Astrocyte (in vitro differentiated cells and primary cell): ENCODE results near the gene PPFIBP1. TPM values are rescaled to one million over a fixed set of nuclear protein-coding genes. Genes with fewer than 3 reads are reported as not detected.

Source experiments
- DNase-seq: peaks from one replicate; pipeline ENCODE4 v3.0.0-alpha.2; 2010; ENCODE audit warnings: low read depth
- FAIRE-seq: peaks from 2 replicates; lab custom pipeline; 2011; peaks lifted over from hg19 to GRCh38; lab: Jason Lieb, UNC
- H2AFZ ChIP-seq: 2 replicates; pipeline ENCODE4 v1.6.0; 2012; ENCODE audit warnings: low read depth, low read length, inconsistent platforms
- H3K27ac ChIP-seq: 2 replicates; pipeline ENCODE4 v1.5.1; 2011; ENCODE audit warnings: low read depth, low read length, inconsistent platforms
- H3K27me3 ChIP-seq: 2 replicates; pipeline ENCODE4 v1.6.0; 2011; ENCODE audit warnings: low read length, inconsistent platforms; ENCODE audit not compliant: insufficient read depth
- H3K36me3 ChIP-seq: 2 replicates; pipeline ENCODE4 v1.5.1; 2011; ENCODE audit warnings: low read length, inconsistent platforms; ENCODE audit not compliant: insufficient read depth
- H3K4me1 ChIP-seq: 2 replicates; pipeline ENCODE4 v1.5.1; 2011; ENCODE audit warnings: low read length, inconsistent platforms; ENCODE audit not compliant: insufficient read depth
- H3K4me2 ChIP-seq: 2 replicates; pipeline ENCODE4 v1.6.0; 2012; ENCODE audit warnings: low read length, inconsistent platforms
- H3K4me3 ChIP-seq: 2 replicates; pipeline ENCODE4 v1.5.1; 2011; ENCODE audit warnings: low read depth, mild to moderate bottlenecking, low read length, inconsistent platforms; ENCODE audit not compliant: insufficient read depth
- H3K79me2 ChIP-seq: 2 replicates; pipeline ENCODE4 v1.6.0; 2012; ENCODE audit warnings: mild to moderate bottlenecking, low read length, inconsistent platforms; ENCODE audit not compliant: insufficient read depth
- H3K9ac ChIP-seq: 2 replicates; pipeline ENCODE4 v1.6.0; 2012; ENCODE audit warnings: mild to moderate bottlenecking, low read length, inconsistent platforms
- H3K9me3 ChIP-seq: 2 replicates; pipeline ENCODE4 v1.5.1; 2012; ENCODE audit warnings: low read depth, mild to moderate bottlenecking, low read length, inconsistent platforms; ENCODE audit not compliant: insufficient read depth
- H4K20me1 ChIP-seq: 2 replicates; pipeline ENCODE4 v1.6.0; 2012; ENCODE audit warnings: low read length, inconsistent platforms; ENCODE audit not compliant: insufficient read depth
- H3K27ac Mint-ChIP-seq: one replicate; pipeline ENCODE4 v1.8.0; 2021; ENCODE audit warnings: mild to moderate bottlenecking, mixed read lengths; ENCODE audit not compliant: unreplicated experiment
- H3K27me3 Mint-ChIP-seq: one replicate; pipeline ENCODE4 v1.8.0; 2021; ENCODE audit warnings: low read depth, mixed read lengths; ENCODE audit not compliant: unreplicated experiment
- H3K36me3 Mint-ChIP-seq: one replicate; pipeline ENCODE4 v1.8.0; 2021; ENCODE audit warnings: low read depth, mixed read lengths; ENCODE audit not compliant: unreplicated experiment
- H3K4me1 Mint-ChIP-seq: one replicate; pipeline ENCODE4 v1.8.0; 2021; ENCODE audit warnings: low read depth, mixed read lengths; ENCODE audit not compliant: unreplicated experiment
- H3K4me3 Mint-ChIP-seq: one replicate; pipeline ENCODE4 v1.8.0; 2021; ENCODE audit warnings: mild to moderate bottlenecking, moderate library complexity, mixed read lengths; ENCODE audit not compliant: unreplicated experiment
- H3K9me3 Mint-ChIP-seq: one replicate; pipeline ENCODE4 v1.8.0; 2021; ENCODE audit warnings: mild to moderate bottlenecking, mixed read lengths; ENCODE audit not compliant: unreplicated experiment
- EZH2 ChIP-seq: IDR thresholded peaks from 2 replicates; pipeline ENCODE4 v1.6.1; 2012; ENCODE audit warnings: mild to moderate bottlenecking, low read length, inconsistent platforms; ENCODE audit not compliant: insufficient read depth
- total RNA-seq: library from RNA; stranded (reverse); gene quantifications from 2 replicates; pipeline ENCODE4 v1.2.1, GENCODE V29; 2021
- TF ChIP-seq, protein P1 (sequence below): IDR thresholded peaks from 2 replicates; pipeline ENCODE4 v1.5.1; 2011; ENCODE audit warnings: low read depth, mild to moderate bottlenecking, inconsistent platforms, low read length, moderate library complexity; ENCODE audit not compliant: insufficient read depth

Gene PPFIBP1
- total RNA-seq, 1 donor from 2014 or later = 147 TPM

DNA sequence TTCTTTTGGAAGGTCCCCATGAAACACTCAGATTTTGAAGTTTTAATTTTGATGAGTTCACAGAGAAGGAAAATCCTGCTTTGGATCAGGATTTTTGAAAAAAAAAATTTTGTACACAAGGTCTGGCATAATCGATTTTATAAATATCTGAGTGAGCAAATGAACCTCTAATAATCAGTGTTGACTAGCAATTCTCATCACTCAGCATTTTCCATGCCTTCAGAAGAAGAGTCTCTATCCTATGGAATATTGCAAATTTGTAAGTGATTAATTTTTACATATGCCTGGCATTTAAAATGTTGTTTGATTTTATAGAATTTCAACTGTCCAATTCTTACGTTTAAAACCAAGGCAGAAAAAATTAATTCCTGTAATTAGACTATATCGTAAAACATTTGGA lies 141.7 kb downstream of the PPFIBP1 start:
- Mint-ChIP-seq H3K27ac (no peak overlapping the region), H3K27me3 (no peaks in the 10 kb centered on the region), H3K4me3 (no peak overlapping the region), H3K36me3 (peaks cover 31% of the 10 kb centered on the region), H3K4me1 (peaks cover 17% of the 10 kb centered on the region), H3K9me3 (no peaks in the 10 kb centered on the region)
- no peaks in the 10 kb centered on the region for H3K27me3 ChIP-seq
- no peak overlapping the region for H3K27ac ChIP-seq
- H3K4me3 ChIP-seq = no peak overlapping the region
- H3K4me1 ChIP-seq = peaks cover 10% of the 10 kb centered on the region
- peaks cover 3% of the 10 kb centered on the region for H4K20me1 ChIP-seq
- DNase-seq (no peak), FAIRE-seq (no peak)
- H3K36me3 ChIP-seq = peaks cover 53% of the 10 kb centered on the region
- TF ChIP-seq, protein P1, sequence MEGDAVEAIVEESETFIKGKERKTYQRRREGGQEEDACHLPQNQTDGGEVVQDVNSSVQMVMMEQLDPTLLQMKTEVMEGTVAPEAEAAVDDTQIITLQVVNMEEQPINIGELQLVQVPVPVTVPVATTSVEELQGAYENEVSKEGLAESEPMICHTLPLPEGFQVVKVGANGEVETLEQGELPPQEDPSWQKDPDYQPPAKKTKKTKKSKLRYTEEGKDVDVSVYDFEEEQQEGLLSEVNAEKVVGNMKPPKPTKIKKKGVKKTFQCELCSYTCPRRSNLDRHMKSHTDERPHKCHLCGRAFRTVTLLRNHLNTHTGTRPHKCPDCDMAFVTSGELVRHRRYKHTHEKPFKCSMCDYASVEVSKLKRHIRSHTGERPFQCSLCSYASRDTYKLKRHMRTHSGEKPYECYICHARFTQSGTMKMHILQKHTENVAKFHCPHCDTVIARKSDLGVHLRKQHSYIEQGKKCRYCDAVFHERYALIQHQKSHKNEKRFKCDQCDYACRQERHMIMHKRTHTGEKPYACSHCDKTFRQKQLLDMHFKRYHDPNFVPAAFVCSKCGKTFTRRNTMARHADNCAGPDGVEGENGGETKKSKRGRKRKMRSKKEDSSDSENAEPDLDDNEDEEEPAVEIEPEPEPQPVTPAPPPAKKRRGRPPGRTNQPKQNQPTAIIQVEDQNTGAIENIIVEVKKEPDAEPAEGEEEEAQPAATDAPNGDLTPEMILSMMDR = no peak
- TF ChIP-seq EZH2 = no peak
- H2AFZ ChIP-seq = no peak overlapping the region
- no peaks in the 10 kb centered on the region for H3K79me2 ChIP-seq
- H3K4me2 ChIP-seq = no peak overlapping the region
- no peak overlapping the region for H3K9ac ChIP-seq
- no peaks in the 10 kb centered on the region for H3K9me3 ChIP-seq

DNA sequence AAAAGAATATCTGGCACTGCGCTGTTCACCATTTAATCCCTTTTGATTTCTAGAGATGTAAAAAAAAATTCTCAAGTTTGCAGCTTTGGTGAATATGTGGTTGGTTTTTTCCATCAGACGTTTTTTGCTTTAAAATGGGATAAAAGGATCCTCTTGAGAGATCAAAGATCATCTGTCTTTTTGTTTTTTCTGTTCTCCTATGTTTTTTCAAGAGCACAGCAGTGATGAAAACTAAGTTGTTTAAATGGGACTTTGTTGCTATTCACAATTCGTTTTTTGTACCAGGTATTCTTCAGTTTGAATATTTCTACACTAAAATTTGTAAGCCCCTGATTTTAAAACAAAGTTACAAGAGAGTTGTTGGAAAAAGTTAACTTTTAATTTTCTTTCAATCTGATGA lies 142.5 kb downstream of the PPFIBP1 start:
- no peak overlapping the region for H3K4me3 ChIP-seq
- Mint-ChIP-seq H3K27ac (no peak overlapping the region), H3K36me3 (peaks cover 27% of the 10 kb centered on the region), H3K4me1 (peaks cover 13% of the 10 kb centered on the region), H3K4me3 (no peak overlapping the region), H3K27me3 (no peaks in the 10 kb centered on the region), H3K9me3 (no peaks in the 10 kb centered on the region)
- no peaks in the 10 kb centered on the region for H3K27me3 ChIP-seq
- FAIRE-seq (no peak), DNase-seq (no peak)
- TF ChIP-seq EZH2 = no peak
- TF ChIP-seq, protein P1 = no peak
- peaks cover 3% of the 10 kb centered on the region for H4K20me1 ChIP-seq
- H3K79me2 ChIP-seq = no peaks in the 10 kb centered on the region
- H3K36me3 ChIP-seq = peaks cover 49% of the 10 kb centered on the region
- H3K4me1 ChIP-seq = peaks cover 10% of the 10 kb centered on the region
- H3K4me2 ChIP-seq = no peak overlapping the region
- no peak overlapping the region for H3K27ac ChIP-seq
- H2AFZ ChIP-seq = no peak overlapping the region
- H3K9ac ChIP-seq = no peak overlapping the region
- H3K9me3 ChIP-seq = no peaks in the 10 kb centered on the region

DNA sequence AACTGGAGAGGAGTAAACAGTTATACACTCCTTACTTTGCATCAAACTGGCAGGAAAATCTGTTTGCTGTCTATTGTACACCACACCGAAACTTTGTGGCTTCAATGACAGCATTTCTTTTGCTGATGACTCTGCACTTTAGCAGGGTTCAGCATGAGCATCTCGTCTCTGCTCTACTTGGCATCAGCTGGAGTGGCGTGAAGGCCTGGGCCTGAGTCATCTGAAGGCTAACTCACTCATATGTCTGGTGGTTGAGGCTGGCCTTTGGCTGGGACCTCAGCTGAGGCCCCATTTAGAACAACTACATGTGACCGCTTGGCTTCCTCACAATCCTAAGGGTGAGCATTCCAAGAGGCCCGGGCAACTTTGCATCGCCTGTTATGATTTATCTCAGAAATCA lies 143.5 kb downstream of the PPFIBP1 start:
- Histone ChIP-seq H4K20me1 (peaks cover 3% of the 10 kb centered on the region), H3K79me2 (no peaks in the 10 kb centered on the region), H3K36me3 (peaks cover 42% of the 10 kb centered on the region), H3K27ac (peak overlapping the region; percentile 32), H3K4me2 (no peak overlapping the region), H3K4me3 (no peak overlapping the region), H2AFZ (no peak overlapping the region), H3K4me1 (peaks cover 10% of the 10 kb centered on the region), H3K27me3 (no peaks in the 10 kb centered on the region), H3K9me3 (no peaks in the 10 kb centered on the region), H3K9ac (no peak overlapping the region)
- H3K27ac Mint-ChIP-seq = no peak overlapping the region
- peaks cover 11% of the 10 kb centered on the region for H3K4me1 Mint-ChIP-seq
- no peak overlapping the region for H3K4me3 Mint-ChIP-seq
- no peaks in the 10 kb centered on the region for H3K9me3 Mint-ChIP-seq
- peak; percentile 84 for DNase-seq
- H3K27me3 Mint-ChIP-seq = no peaks in the 10 kb centered on the region
- H3K36me3 Mint-ChIP-seq = peaks cover 25% of the 10 kb centered on the region
- FAIRE-seq = peak; percentile 13
- no peak for TF ChIP-seq EZH2
- TF ChIP-seq, protein P1 = no peak
